ENCODE data around the gene OR14I1.

The OR14I1 gene

DNA sequence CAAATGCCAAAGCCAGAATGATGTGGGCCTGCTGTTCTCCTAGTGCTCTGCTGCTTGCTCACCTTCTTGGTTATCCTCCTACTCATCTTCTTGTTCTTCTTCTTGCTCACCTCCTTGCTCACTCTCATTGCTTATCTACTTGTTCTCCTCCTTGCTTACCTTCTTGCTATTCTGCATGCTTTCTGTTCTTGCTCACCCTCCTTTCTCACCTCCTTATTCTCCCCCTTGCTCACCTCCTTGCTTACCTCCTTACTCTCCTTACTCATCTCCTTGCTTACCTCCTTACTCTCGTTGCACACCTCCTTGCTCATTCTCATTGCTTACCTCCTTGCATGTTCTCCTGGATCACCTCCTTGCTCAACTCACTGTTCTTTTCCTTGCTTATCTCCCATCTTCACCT is at the start of gene OR14I1:
Gene OR14I1 (minus strand): TSS at position 53 of the 400 bp plus-strand sequence.
- DNase-seq (ENCODE audit: low read depth in 2 of 2), result no peak

DNA sequence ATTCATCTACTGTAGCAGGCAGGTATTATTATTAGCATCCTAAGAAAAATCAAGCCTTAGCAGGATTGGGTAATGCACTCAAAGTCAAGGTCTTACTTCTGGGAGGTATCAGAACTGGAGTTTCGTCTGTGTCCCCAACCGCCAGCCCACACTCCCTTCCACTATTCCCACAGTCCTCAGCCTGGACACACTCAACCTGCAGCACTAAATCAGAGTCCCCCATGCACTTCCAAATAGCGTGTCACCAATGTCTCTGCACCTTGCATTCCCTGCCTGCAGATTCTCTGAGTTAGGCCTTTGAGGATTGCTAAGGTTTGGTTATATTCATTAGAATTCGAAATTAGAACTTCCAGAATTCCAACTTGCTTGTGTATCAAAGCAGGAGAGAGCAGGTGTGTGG is 49.1 kb upstream of the OR14I1 start:
- DNase-seq (ENCODE audit: low read depth in 2 of 2), result no peak

DNA sequence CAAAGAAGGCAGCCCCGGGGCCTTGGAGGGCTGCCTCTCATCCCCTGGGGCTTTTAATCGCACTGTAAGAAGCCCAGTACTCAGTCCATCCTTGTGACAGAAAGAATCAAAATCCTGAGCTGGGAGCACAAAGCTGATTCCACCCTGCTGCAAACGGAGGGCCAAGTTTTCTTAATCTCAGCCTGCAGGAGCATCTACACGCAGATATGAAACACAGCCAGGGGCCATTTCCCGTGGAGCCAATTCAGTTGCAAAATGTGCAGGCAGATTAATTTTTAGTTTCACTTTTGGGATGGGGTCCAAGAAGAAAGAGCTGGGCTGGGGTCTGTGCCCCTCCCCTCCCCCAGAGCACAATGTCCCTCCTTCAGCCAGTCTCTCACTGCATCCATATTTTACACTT is 48.6 kb upstream of the OR14I1 start:
- DNase-seq (ENCODE audit: low read depth in 2 of 2), result no peak

DNA sequence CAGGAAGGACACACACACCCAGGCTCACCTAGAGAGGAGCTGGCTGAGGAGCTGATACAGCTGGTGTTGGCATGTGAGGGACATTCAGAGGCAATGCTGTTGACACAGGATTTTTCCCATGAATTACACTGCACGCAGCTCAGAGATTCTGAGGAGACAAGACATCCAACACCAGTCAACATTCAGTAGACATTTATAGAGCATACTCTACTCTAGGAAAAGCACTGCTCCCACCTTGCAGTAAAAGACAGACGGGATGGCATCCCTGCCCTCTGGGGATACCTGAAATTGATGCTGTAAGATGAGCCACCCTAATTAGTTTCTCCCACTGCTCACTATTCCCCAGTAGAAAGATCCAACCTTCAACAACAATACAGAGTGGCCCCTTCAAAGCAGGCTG is 47.9 kb upstream of the OR14I1 start:
- DNase-seq (ENCODE audit: low read depth in 2 of 2), result no peak

DNA sequence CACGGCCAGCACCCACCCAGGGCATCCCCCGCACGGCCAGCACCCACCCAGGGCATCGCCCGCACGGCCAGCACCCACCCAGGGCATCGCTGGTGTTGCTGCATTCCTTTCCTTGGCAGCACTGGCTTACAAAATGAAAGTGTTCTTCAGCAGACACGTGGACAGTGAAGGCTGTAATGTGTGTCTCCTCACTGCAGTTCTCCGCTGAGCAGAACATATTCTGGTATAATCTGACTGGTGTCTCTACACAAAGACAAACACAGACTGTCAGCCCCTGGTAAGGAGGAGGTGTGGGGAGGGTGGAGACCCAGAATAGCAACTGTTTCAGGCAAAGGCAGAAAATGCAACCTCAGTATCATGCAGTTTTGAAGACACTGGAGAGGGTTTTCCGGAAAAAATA is 45.6 kb upstream of the OR14I1 start:
- no peak for DNase-seq (ENCODE audit: low read depth in 2 of 2)

DNA sequence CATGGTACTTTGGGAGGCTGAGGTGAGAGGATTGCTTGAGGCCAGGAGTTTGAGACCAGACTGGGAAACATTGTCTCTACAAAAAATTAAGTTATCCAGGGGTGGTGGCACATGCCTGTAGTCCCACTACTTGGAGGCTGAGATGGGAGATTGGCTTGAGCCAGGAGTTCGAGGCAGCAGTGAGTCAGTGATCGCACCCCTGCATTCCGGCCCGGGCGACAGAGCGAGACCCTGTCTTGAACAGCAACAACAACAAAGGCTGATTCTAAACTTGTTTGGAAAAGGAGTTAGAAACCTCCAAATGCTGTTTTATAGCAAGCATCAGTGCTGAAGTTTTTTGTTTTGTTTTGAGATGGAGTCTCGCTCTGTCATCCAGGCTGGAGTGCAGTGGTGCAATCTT is 38.3 kb upstream of the OR14I1 start:
- no peak for DNase-seq (ENCODE audit: low read depth in 2 of 2)

DNA sequence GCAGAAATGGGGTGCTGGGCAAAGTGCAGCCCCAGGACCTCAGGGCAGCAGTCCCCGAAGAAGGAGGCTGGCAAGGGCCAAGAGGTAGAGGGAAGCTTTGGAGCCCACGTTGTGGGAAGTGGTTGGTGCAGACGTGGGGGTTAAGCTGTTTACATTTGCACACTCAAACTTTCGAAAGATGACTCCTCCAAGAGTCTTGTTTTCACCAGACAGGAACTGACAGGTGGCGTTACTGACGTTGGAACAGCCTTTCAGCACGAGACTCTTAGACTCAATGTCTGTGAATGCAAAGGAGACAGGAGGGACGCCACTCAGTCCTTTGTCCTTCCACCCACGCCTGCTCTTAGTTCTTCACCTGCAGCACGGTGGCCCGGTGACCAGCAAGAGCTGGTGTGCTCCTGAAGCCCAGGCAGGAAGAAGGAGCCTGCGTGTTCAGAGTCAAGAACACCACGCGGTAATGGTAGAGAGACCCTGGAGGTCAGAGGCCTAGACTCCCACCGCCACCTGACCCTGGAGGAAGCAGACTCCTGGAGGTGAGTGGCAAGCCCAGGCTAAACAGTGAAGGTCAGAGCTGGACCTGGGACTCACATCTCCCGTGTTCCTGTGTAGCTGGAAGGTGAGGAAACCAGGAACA is 37.1 kb upstream of the OR14I1 start:
- DNase-seq (ENCODE audit: low read depth in 2 of 2), result no peak

DNA sequence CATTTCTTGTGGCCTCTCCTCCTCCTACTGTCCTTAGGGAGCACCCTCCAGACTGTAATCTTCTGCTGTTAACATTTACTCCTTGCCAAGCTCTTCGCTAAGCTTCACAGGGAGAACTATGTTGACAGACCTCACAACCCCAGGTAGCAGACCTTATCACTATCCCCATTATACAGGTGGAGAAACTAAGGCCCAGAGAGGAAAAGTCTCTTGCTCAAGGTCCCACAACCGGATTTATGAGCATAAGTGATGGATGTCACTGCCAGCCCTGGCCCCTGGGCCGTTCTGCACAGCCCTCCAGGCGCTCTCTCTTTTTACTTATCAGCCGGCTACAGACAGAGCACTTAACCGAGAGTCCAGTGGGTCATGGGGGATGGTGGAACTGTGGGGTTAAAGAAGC is 34.9 kb upstream of the OR14I1 start:
- DNase-seq (ENCODE audit: low read depth in 2 of 2), result no peak

DNA sequence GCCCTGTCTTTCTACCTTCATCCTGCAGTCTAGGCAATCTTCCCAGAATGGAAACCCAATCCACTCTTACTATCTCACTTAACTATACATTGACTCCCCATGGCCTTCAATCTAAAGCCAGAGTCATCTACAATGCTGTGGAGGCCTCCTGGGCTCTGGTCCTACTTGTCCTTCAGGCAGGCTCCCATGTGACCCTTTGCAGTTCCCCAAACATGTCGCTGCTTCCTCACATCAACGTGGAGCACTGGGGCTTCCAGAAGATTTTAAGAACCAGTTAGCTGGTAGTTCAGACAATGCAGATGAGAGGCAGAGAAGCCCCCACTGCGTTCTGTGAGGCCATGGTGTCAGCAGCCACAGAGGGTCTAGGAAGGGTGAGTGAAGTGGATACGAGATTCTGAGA is 34.4 kb upstream of the OR14I1 start:
- no peak for DNase-seq (ENCODE audit: low read depth in 2 of 2)

DNA sequence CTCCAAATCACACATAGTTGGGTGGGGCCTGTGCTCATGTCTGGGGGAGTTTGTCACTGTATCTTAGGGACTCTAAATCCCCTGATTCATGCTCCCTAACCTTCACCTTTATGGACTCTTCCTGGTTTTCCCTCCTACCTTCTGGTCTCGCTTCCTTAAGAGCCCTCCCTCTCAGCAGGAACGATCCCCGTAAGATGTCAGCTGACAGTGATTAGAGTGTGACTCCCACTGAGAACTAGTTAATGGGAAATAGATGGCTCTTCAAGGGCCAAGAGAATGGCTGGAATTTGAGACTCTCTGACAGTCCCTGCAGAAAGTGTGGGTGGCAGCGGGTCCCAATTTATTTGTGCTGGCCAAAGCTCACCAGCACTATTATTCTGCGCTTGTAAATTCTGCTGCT is 31.0 kb upstream of the OR14I1 start:
- DNase-seq (ENCODE audit: low read depth in 2 of 2), result no peak

DNA sequence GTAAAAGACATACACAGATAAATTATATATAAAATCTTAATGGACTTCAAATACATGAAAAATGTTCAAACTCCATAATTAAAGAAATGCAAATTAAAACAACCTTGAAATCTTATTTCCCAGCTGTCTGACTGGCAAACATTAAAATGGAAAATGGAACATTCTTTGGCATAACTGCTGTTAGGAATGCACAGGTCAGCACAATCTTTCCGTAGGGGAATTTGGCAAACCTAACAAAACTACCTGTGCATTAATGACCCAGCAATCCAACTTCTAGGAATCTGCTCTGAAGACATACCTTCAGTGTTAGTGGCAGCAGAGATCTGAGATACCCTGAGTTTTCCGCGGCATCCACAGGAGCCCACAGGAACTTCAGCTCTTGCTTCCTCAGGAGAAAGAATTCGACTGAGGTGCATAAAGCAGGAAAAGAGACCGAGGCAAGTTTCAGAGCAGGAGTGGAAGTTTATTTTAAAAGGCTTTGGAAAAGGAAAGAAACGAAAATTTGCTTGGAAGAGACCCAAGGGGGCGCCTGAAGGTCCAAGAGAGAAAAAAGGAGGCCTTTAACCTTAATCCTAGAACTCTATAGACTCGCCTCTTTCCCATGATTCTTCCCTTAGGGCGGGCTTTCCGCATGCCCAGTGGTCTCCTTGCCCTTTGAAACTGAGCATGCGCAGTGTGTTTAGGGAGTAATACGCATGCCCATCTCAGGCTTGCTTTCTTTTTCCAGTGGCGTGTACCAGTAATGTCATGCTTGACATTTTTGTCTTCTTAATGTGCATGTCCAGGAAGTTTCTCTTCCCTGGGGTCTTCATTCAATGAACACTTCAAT is 28.2 kb upstream of the OR14I1 start:
- no peak for DNase-seq (ENCODE audit: low read depth in 2 of 2)

DNA sequence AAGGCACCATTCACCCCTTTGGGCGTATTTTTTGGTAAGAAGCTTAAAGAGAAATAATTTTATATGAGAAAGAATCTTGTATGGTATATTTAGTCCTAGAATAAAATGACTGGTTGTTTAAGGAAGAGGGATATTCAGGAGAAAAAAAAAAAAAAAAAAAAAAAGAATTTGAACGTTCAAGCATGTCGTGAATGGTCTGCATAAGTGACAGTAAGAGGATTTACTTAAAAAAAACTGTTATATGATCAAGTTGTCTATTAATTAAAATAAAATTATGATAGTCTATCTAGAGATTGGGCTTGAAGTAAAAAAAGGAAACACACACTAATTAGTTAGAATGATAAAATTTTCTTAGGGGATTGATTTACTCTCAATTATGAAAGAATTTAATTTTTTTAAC is 11.7 kb upstream of the OR14I1 start:
- DNase-seq (ENCODE audit: low read depth in 2 of 2), result no peak

DNA sequence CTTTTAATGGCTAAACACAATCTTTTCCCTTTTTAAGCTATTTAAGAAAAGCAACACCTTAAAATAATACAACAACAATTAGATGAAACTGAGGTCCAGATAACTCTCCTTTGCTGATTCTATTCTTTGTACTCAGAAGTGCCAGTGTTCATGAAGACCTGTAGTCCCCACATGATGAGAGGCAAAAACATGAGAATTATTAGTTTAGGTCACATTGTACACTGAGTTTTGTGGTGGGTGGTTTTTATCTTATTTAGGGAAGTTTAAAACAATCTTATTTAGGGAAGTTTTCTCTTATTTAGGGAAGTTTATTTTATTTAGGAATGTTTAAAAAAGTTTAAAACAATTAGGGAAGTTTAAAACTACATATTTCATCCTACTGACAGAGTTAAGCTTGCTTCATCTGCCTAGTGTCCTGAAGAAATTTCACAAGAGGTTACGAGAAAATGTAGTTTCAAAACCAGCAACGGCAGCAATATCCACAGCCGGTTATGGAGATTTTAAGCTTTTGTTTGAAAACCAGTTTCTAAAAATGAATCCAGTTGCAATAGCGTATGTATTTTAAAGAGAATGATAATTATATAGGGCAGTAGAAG is 7.8 kb upstream of the OR14I1 start:
- no peak for DNase-seq (ENCODE audit: low read depth in 2 of 2)

DNA sequence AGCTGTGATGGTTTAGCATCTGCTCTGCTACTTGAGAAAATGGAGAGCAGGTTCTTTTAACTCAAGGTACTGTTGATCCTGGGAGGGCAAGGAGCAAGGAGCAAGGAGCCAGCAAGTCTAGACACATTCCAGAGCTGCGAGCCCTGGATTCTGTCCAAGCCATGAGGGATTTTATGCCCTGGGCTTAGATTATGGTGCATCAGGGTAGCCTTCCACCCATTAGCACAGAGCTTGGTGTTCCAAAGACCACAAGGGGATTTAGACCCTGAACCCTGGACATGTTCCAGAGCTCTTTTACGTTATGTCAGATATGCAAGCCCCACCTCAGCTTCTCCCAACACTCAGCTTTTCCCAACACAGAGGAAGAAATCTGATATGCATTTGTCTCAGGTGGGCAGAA is 2.0 kb upstream of the OR14I1 start:
- DNase-seq (ENCODE audit: low read depth in 2 of 2), result no peak

DNA sequence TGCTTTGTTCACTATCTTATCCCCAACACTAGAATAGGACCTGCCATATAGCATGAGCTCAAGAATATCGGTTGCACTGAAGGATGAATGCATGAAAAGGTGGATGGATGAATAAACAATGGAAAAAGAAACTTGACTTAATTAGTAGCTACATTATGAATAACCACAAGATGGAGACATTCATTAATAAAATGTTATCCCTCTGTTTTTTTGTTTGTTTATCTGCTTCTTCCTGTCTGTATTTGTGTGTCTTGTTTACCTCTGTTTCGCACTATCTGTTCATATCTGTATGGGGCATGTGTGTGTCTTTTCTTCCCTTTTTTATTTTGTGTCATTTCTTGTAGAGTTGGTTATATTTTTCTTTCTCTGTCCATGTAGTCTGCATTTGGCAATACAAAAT is 1.1 kb upstream of the OR14I1 start:
- no peak for DNase-seq (ENCODE audit: low read depth in 2 of 2)

DNA sequence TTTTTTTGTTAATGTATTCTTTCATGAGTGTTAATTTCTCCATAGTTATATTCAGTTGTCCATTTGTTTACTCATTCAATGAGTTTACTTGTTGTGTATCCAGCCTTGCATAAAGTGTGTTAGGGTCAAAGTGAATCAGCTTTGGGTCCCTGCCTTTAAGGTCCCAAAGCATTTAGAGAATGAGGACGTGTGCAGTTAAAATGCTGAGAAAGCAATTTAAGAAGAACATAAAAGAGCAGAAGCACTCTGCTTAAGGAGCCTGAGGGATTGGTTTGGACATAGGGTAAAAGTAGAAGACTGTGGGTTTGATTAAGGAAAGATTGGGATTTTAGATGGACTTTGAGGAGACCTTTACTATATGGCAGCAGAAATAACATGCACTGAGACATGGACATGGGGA is 3.5 kb downstream of the OR14I1 start:
- DNase-seq (ENCODE audit: low read depth in 2 of 2), result no peak

DNA sequence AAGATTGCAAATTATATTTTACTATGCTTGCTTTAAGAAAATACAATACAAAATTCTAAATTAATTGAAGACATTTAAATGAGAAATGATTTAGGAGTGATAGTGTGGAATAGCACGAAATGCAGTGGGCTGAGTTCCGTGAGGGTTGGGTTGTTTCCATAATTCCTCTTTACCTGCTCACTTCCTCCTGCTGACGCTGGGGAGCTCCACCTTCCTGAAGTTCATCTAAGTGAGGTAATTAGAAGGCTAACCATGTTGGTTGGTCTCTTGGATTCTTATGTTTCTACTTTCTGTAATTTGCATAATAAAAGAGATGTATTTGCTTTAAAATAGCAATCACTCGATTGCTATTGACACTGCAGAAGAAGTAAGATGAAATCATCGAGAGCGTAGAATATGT is 4.7 kb downstream of the OR14I1 start:
- no peak for DNase-seq (ENCODE audit: low read depth in 2 of 2)

DNA sequence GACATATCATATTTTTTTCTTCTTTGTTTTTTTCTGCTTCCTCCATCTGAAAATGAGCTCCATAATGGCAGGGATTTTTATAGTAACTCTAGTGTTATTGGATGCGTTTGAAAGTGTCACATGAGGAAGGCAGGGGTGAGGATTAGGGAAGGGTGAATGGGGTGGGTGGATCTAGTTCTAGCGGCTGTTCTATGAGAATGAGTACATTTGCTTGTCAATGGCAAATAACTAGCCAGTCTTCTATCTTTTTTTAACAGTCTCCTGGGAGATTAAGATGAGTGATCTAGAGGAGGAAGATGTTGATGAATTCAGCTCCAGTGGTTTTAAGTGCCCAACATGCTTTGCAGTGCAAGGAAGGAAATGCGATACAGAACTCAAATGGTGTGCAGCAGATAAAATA is 5.8 kb downstream of the OR14I1 start:
- no peak for DNase-seq (ENCODE audit: low read depth in 2 of 2)

DNA sequence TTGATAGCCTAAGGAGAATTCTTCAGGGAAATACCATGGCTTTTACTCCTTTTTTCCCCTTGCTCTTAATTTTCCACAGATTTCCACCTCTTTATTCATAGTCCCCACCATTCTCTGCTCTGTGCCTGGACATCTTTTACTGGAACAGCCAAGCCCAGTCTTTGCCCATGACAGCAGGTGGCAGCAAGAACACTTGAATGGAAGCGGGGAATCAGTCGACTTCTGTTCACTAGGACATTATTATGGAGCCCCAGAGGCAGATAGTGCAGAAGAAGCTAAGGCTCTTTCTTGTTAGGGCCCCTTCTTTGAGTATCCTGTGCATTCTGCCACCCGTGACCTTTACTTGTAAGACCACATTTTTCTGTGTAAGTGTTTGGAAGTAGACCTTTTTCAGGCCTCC is 6.3 kb downstream of the OR14I1 start:
- no peak for DNase-seq (ENCODE audit: low read depth in 2 of 2)

DNA sequence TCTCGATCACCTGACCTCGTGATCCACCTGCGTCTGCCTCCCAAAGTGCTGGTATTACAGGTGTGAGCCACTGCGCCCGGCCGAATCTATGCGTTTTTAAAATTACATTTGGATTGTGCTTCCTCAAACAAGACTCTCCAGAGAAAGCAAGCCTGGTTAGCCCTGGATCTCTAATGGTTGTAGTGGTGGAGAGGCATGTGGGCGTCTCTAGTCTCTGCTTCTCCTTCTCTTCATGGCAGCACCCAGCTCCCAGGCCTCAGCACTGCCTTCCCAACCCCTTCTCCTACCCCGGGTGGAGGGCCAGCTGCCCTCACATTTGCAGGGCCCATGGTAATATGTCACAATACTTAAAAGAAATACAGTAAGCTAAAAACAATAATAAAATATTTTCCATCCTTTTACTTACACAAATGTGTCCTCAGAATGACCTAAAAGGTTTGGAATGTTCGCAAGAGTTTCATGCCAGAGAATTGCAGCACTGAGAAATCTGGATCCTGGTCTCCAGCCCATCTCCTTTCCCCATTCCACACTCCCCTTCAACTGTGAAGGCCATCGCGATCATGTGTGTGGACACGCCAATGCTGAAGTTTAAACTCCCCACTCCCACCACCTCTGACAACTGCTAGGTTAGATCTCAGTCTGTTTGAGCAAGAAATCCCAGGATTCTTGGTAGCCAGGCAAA is 7.0 kb downstream of the OR14I1 start:
- DNase-seq (ENCODE audit: low read depth in 2 of 2), result no peak

DNA sequence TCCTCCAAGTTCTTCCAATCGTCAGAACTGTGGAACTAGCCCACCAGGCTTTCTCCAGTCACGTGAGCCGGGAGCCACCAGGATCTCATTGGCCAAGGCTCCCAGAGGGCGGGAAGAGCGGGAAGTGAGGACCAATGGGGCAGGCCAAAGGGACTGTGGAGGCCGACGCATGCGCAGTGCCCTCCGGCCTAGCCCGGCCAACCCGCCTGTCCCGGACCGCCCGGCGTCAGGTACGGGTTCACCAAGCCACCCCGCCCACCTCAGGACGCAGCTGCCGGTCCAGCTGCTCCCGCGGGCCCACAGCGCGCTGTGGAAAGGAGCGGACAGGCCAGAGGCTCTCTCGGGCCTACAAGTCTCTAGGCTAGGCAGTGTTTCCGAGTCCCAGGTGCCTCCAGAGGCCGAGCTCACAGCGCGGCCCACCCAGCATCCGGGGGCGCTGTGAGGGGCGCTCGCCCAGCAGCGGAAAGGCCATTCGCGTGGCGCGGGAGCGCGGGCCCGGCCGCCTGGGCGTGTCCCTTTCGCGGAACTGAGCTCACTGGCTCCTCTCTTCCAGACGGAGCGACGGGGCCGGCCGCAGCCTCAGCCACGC is 10.9 kb downstream of the OR14I1 start:
- no peak for DNase-seq (ENCODE audit: low read depth in 2 of 2)
